SKM-1 (cell line): ENCODE measurements around the gene ADAP2.
"Not testable (repeated sequence)": the region's sequence is repeated elsewhere in the genome, so short reads cannot be mapped to it uniquely, and the experiment has no call there.

Experiments used
- DNase-seq: peaks from one replicate; lab custom pipeline; 2025; ENCODE audit not compliant: unreplicated experiment; lab: John Stamatoyannopoulos, UW

The ADAP2 gene

GRCh38 chr17:30921544-30922196, at the start of gene ADAP2:
TSS of gene ADAP2 (plus strand) at chr17:30921945. CDS start at chr17:30922015, 70 bp downstream.
- no peak for DNase-seq

DNA sequence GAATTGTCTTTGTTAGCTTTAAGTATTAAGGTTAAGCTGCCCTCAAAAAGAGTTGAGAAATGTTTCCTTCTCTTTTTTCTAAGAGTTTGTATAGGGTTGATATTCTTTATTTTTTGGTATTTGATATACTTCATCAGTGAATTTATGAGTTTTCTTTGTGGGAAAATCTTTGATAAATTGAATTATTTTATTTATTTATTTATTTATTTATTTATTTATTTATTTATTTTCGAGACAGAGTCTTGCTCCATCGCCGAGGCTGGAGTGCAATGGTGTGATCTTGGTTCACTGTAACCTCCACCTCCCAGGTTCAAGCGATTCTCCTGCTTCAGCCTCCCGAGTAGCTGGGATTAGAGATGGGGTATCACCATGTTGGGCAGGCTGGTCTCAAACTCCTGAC, 35.6 kb upstream of the ADAP2 start:
- DNase-seq: no peak

DNA sequence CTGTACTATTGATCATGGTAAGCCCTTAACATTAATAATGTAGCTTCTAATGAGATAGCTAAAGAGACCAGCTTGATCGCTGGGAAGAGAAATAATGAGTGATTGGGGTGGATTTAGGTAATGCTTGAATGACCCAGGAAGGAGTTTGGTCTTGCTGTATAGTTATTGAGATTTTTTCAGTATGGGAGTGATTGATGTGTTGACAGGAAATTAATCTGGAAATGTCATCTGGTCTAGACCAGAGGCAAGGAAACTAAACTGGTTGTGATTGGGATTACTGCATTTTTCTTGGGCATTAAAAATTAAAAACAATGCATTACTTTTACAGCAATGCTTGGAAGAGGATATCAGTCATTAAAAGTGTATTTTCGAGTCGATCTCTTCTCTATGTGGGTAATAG, 27.5 kb upstream of the ADAP2 start:
- no peak for DNase-seq

DNA sequence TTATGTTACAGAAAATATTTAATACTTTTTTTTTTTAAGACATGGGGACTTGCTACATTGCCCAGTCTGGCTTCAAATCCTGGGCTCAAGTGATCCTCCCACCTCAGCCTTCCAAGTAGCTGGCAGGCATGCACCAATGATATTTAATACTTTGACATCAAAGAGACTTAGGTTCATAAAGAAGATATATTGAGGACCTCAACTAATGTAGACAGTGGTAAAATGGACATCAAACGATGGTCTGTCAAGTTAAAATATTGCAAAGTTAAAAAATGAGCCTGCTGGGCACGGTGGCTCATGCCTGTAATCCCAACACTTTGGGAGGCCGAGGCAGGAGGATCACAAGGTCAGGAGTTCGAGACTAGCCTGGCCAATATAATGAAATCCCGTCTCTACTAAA, 24.4 kb upstream of the ADAP2 start:
- DNase-seq: no peak

- DNase-seq: no peak
These were observed 16.0 kb upstream of the ADAP2 start for GRCh38 chr17:30905742-30906100.

DNA sequence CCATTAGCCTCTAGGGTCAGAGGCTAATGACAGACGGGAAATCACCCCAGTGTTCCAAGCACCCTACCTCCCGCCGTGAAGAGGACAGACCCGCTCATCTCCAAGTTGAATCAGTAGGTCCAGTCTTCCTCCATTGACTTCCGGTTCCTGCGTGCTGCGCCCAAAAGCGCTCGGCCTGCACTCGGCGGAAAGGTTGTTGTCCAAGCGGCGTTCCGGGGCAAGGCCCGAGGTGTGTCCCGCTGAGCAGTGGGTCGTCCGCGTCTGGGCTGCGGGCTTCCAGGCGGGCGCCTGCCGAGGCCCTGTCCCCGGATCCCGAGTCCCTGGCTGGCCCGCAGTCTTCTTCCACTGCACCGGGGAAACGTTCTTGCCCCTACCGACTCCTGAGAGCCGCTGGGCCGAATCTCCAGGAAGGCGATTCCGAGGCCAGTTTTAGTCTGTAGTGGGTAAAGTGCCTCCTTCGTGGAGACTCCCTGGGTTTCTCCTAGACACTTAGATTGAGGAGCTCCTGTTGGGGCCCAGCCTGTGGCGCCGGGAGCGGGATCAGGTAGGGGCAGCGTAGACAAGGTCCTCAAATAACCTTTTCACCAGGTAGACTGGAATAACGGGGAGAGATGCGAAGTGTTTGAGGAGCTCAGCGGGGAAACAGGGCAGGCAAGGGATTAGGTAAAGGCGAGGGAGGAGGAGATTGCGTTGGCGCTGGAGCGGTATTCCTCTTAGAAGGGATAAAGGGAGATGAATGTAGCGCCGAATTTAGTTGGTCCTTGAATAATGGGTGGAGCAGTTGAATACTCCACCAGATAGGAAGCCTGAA, 15.4 kb upstream of the ADAP2 start, which contains the start of gene TEFM:
Gene TEFM (minus strand): TSS at position 138 of the 811 bp plus-strand sequence. CDS start 40 bp downstream, at position 98.
- DNase-seq: peak; percentile 84

DNA sequence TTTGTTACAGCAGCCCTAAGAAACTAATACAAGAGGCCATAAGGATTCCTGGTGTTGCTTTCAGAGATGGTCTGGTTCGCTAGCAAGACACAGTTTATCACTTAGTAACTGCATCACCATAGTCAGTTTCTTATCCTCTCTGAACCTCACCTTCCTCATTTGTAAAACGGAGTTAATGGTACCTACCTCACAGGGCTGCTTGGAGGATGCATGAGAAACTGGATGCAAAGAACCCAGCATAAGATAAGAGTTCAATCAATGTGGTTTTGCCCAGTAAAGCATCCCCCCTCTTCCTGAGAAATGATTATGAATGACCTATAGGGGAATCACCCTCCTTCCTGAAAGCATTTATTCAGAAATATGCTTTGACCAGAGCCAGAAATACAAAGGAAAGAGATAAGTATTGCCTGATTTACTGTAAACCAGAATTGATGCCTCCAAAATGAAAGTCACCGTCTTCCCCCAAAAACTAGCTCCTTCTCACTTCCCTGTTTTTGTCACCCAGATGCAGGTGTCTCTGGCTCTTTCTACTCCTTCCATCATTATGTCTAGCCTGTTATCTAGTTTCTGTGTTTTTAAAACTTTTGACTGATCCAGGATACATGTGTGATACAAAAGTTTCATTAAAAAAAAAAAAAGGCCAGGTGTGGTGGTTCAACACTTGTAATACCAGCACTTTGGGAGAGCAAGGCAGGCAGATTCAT, 12.9 kb upstream of the ADAP2 start:
- no peak for DNase-seq

DNA sequence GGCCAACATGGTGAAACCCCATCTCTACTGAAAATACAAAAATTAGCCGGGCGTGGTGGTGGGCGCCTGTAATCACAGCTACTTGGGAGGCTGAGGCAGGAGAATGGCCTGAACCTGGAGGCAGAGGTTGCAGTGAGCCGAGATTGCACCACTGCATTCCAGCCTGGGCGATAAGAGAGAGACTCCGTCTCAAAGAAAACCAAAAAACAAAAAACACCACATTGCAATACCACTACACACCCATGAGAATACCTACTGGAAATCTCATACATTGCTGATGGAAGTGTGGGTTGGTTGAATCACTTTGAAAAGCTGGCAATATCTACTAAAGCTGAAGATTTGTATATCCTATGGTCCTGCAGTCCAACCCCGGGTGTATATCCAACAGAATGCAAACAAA, 11.6 kb upstream of the ADAP2 start:
- DNase-seq: not testable (repeated sequence)

DNA sequence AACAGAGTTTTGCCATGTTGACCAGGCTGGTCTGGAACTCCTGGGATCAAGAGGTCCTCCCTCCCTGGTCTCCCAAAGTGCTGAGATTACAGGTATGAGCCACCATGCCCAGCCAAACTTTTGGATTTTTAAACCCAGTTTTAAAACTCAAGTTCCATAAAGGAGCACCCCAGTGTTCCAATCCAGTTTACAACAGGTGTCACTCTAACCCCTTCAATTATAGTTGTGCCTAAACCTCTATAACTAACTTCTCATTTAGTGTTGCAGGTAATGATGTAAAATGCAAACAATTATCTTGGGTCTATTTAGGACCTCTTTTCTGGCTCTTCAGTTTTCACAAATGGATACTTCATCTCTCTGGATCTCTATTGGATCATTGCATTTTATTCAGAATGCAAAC, 7.8 kb upstream of the ADAP2 start:
- no peak for DNase-seq

DNA sequence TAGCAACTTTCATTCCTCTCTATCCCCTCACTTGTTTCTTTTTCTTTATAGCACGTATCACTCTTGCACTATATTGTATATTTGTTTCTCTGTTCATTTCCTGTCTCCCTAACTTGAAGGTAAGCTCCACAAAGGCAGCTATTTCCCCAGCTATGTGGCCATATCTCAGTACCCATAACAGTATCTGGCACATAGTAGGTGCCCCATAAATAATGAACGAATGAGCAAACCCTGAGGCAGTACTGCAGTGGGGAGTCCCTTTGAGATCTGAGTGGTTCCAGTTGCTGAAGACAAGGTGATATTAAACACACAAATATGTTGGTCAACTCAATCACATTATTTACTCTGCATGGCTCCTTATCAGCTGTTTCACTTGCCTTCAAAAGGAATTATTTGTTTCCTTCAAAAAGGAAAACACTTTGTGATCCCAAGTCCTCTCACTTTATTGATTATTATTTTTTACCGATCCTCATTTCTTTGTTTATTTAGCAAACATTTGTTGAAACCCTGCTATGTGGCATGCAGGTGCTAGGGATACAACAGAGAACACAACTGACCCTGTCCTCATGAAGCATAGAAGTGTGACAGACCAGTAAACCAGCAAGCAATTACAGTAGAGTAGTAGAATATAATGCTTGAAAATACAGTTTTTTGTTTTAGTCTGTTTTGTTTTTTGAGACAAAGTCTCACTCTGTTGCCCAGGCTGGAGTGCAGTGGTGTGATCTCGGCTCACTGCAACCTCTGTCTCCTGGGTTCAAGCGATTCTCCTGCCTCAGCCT, 5.7 kb upstream of the ADAP2 start:
- no peak for DNase-seq

- DNase-seq: no peak
These were observed 4.7 kb upstream of the ADAP2 start for GRCh38 chr17:30917050-30917449.

- DNase-seq: no peak
These were observed 1.5 kb upstream of the ADAP2 start for GRCh38 chr17:30920282-30920681.

DNA sequence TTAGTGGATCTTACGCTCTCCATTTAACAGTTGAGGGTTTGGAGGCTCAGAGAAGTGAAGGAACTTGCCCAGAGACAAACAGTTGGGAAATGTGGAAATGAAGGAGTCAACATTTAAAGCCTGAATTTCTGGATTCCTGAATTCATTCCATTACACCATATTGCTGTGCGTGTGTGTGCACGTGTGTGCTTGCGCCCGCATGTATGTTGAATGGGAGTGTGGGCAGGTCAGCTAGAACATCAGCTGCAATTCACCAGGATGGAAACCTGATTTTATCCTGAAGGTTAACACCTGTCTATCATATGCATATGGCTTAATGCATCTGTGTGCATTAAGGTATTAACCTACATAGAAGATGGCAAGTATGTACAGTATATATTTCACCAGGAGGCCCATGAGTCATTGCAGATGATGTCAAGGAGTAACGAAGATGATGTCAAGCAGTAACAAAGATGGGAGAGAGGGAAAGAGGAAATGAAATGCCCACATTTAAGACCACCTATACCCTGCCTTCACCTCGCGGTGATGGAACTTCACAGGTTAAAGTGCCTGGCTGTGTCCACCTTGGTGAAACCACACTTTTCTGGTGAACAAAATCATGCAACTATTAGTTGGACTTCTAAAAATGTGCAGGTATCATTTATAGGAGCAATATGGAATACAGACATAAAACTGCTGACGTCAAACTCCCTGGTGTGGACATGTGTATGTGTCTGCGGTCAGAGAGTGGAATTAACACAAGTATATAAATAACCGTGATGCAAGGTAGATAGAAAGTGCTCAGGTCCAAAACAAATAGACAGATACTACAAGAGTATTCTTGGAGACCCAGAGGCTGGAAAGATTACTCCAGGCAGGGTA, 832 bp upstream of the ADAP2 start:
- DNase-seq: no peak

DNA sequence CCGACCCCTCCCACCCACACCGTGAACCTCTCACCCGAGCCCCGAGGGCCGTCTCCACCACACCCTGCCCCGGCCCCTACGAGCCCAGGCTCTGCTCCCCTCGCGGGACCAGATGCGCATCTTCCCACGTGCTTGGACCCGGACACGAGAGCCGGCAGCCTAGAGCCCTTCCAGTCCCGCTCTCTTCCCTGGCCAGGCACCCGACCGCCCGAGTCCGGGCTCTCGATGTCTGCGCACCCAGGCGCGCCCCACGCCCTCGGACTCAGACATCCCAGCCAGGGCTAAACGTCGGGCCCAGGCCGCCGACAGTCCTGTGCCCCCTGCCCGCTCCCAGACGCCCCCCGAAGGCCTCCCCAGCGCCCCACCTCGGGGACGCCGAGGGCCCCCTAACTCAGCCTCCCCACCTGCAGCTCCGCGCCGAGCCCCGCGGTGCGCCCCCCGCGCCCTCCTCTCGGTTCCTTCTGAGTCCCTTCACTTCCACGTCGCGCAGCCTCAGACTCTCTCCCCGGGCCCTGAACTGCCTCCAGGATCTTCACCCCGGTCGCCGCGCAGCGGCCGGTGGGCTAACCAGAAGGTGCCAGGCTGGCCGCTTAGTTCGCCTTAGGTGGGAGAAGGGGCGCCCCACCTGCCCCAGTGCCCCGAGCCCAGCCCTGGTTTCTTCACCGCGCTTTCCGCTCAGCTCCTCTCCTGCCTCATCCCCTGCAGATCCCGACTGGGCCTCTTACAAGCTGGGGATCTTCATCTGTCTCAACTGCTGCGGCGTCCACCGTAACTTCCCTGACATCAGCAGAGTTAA, 688 bp downstream of the ADAP2 start:
- DNase-seq: no peak

DNA sequence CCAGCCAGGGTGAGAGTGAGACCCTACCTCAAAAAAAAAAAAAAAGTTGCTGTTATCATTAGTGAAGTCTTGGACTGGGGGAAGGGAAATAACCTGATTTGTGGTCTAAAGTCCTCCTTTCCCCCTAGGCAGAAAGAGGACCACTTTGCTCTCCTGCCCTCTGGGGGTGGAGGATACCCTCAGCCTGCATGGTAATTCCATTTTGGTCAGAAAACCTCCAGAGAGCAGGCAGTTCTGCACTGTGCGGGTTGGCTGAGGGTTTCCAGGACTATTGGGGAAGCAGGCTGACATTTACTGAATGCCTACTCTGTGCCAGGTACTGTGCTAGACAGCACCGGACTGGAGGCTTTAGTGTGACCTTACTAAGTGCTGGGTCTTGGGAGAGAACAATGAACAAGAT, 2.6 kb downstream of the ADAP2 start:
- DNase-seq: no peak

DNA sequence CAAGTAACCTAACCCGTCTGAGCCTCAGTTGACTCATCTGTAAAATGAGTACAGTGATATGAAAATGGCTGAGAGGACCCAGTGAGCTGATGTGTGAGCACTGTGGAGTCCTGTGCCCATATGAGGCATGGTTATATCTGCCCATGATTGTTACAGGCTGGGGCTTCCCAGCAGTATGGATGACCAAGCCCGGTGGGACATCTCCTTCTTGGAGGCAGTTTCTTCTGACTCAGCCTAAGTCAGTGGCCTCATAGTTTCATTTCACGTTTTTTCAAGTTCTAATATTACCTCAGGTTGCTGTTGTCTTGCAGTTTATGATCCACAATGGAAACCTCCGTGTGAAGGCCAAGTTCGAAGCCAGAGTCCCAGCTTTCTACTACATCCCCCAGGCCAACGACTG, 4.8 kb downstream of the ADAP2 start:
- DNase-seq: no peak

DNA sequence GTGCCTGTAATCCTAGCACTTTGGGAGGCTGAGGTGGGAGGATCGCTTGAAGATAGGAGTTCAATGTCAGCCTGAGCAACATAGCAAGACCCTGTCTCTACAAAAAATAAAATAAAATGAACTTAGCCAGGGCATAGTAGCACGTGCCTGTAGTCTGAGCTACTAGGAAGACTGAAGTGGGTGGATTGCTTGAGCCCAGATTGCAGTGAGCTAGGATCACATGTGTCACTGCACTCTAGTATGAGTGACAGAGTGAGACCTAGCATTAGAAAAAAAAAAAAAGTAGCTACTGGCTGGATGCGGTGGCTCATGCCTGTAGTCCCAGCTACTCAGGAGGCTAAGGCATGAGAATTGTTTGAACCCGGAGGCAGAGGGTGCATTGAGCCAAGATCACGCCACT, 6.0 kb downstream of the ADAP2 start:
- DNase-seq: no peak

GRCh38 chr17:30928584-30928983, 6.8 kb downstream of the ADAP2 start:
- DNase-seq: no peak

DNA sequence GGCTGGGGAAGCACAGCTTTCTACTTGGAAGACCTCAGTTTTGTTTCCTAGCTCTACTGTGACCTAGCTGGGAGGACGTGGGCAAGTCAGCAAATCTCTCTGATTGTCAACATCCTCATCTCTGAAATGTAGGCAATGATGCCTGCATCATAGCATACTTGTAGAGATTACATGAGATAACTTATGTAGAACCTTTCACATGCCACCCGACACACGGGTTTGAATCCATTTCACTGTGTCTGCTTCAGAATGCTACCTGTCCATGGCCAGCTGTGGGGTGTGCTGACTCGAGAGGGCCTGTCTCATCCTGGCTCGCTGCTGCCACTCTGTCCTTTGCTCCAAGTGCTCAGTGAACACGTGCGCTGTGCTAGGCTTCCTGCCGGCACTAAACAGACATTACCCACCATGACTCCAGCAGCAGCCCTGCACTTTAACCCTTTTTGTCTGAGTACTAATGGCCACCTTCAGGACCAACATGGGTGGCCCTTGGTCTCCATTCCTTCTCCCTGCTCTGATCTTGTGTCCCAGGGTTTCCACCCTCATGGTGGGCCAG, 7.4 kb downstream of the ADAP2 start:
- DNase-seq: no peak
